ENCODE results near the gene FBXW4. TPM values are rescaled to one million over a fixed set of nuclear protein-coding genes. Genes with fewer than 3 reads are reported as not detected.

FBXW4 gene
- total RNA-seq, 2 experiments from 2014 or later, result 43.1 to 60.9 TPM

DNA sequence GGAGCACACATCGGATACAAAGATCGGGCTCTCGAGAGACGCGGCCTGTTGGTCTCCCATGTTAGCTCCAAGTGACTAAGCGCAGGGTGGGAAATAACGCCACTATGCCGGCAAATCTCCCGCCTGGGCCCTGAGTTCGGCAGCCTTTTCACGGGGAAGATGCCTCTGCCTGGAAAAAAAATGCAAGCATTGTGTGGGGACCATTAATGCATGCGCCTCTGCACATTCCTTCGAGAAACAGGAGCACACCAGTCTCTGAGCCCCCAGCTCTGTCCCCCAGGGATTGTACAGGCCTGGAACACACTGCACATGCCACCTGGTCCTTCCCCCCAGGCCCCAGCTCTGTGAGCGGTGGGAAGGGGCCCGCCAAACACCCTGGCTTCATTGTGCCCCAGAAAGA, 44.1 kb downstream of the FBXW4 start:
- DNase-seq (ENCODE audit: low spot score), result no peak
- POLR2A ChIA-PET, result no interaction called here
- H3K4me2 ChIP-seq (ENCODE audit: low read length), result no peak overlapping the region
- H3K4me1 ChIP-seq (ENCODE audit: insufficient read depth, low read length, poor library complexity, severe bottlenecking), result no peaks in the 10 kb centered on the region
- CTCF ChIA-PET (ENCODE audit: unreplicated experiment), result no interaction called here
- BruUV-seq (replicated peaks), result no TSS peak
- no peaks in the 10 kb centered on the region for H3K79me2 ChIP-seq (ENCODE audit: insufficient read depth, low read depth, low read length)
- H4K20me1 ChIP-seq (ENCODE audit: insufficient read depth, low read length), result no peaks in the 10 kb centered on the region
- TF ChIP-seq, protein P1, sequence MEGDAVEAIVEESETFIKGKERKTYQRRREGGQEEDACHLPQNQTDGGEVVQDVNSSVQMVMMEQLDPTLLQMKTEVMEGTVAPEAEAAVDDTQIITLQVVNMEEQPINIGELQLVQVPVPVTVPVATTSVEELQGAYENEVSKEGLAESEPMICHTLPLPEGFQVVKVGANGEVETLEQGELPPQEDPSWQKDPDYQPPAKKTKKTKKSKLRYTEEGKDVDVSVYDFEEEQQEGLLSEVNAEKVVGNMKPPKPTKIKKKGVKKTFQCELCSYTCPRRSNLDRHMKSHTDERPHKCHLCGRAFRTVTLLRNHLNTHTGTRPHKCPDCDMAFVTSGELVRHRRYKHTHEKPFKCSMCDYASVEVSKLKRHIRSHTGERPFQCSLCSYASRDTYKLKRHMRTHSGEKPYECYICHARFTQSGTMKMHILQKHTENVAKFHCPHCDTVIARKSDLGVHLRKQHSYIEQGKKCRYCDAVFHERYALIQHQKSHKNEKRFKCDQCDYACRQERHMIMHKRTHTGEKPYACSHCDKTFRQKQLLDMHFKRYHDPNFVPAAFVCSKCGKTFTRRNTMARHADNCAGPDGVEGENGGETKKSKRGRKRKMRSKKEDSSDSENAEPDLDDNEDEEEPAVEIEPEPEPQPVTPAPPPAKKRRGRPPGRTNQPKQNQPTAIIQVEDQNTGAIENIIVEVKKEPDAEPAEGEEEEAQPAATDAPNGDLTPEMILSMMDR (conservative IDR thresholded peaks at IDR 0.05; ENCODE audit: low read length), result no peak
- TF ChIP-seq EZH2phosphoT487 (IDR thresholded peaks at IDR 0.05; ENCODE audit: borderline replicate concordance, low read depth, low read length), result no peak
- no peak overlapping the region for H2AFZ ChIP-seq (ENCODE audit: low read length)
- H3K36me3 ChIP-seq (ENCODE audit: insufficient read depth, low read length), result peaks cover 33% of the 10 kb centered on the region
- no peaks in the 10 kb centered on the region for H3K9me3 ChIP-seq (ENCODE audit: low read length)
- no peak overlapping the region for H3K4me3 ChIP-seq (ENCODE audit: low read depth, low read length, poor library complexity, severe bottlenecking)
- H3K27ac ChIP-seq (ENCODE audit: low read depth, low read length, poor library complexity, severe bottlenecking), result no peak overlapping the region
- no peaks in the 10 kb centered on the region for H3K9me2 ChIP-seq (ENCODE audit: insufficient read depth, low read length)
- intact Hi-C loops (cut with micrococcal nuclease; ENCODE audit: unreplicated experiment), result no loop called here

DNA sequence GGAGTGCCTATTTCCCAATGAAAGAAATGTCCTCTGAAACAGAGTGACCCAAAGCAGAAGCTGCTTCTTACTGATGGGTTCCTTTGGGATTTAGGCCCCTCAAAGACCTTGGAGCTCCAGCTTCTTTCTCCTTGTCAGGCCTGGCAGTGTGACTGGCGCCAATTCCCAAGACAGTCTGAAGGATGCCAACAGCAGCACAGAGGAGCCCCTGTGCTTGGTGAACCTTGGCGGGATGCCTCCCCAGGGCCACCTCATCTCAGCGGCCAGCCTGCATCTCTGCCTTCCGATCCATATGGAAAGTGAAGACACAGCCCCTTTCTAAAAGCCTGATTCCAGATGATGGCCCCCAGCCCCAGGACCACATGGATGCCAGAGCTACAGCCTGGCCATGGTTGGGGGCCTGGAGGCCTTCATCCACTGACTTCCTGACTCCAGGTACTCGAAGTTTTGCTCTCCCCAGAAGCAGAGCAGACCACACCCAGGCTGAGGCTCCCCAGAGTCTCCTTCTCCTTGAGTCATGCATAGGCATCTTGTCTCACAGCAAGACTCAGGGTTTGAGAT, 45.4 kb downstream of the FBXW4 start:
- no peak for DNase-seq (ENCODE audit: low spot score)
- Histone ChIP-seq H3K79me2 (ENCODE audit: insufficient read depth, low read depth, low read length) (no peaks in the 10 kb centered on the region), H3K36me3 (ENCODE audit: insufficient read depth, low read length) (peaks cover 24% of the 10 kb centered on the region; the same call in 1 of the 2 replicates), H3K4me3 (ENCODE audit: low read depth, low read length, poor library complexity, severe bottlenecking) (no peak overlapping the region), H3K4me2 (ENCODE audit: low read length) (no peak overlapping the region), H3K27ac (ENCODE audit: low read depth, low read length, poor library complexity, severe bottlenecking) (no peak overlapping the region), H3K4me1 (ENCODE audit: insufficient read depth, low read length, poor library complexity, severe bottlenecking) (no peaks in the 10 kb centered on the region), H2AFZ (ENCODE audit: low read length) (no peak overlapping the region), H3K9me2 (ENCODE audit: insufficient read depth, low read length) (no peaks in the 10 kb centered on the region), H3K9me3 (ENCODE audit: low read length) (no peaks in the 10 kb centered on the region), H4K20me1 (ENCODE audit: insufficient read depth, low read length) (no peaks in the 10 kb centered on the region)
- intact Hi-C loops (cut with micrococcal nuclease; ENCODE audit: unreplicated experiment), result no loop called here
- TF ChIP-seq, protein P1 (conservative IDR thresholded peaks at IDR 0.05; ENCODE audit: low read length), result no peak
- TF ChIP-seq EZH2phosphoT487 (IDR thresholded peaks at IDR 0.05; ENCODE audit: borderline replicate concordance, low read depth, low read length), result no peak
- no TSS peak for BruUV-seq (replicated peaks)
- CTCF ChIA-PET (ENCODE audit: unreplicated experiment), result interaction anchor here (0.6 kb wide), 1 partner anchor 579 kb away, joined by 3 read pairs; no protein-coding TSS in a partner anchor
- POLR2A ChIA-PET, result no interaction called here

DNA sequence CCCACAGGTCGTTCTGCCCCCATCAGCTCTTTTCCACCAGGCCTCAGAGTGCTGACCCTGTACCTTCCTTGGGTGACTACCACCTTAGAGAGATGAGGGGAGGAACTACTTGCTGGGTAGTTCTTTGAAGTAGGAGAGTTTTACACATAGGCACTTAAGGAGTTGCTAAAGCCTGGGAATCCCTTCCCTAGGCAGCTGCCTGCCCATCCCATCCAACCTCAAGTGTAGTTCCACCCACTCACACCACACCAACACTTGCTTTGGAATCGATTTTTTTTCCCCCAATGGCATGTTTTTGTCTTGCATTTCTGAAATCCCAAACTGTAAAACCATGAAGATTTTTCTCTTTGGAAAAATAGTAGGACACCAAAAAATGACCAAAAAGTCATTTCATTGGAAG, 47.7 kb downstream of the FBXW4 start:
- no peak for TF ChIP-seq EZH2phosphoT487 (IDR thresholded peaks at IDR 0.05; ENCODE audit: borderline replicate concordance, low read depth, low read length)
- TF ChIP-seq, protein P1 (conservative IDR thresholded peaks at IDR 0.05; ENCODE audit: low read length), result no peak
- no peaks in the 10 kb centered on the region for H4K20me1 ChIP-seq (ENCODE audit: insufficient read depth, low read length)
- intact Hi-C loops (cut with micrococcal nuclease; ENCODE audit: unreplicated experiment), result no loop called here
- H2AFZ ChIP-seq (ENCODE audit: low read length), result no peak overlapping the region
- no peaks in the 10 kb centered on the region for H3K4me1 ChIP-seq (ENCODE audit: insufficient read depth, low read length, poor library complexity, severe bottlenecking)
- H3K4me2 ChIP-seq (ENCODE audit: low read length), result no peak overlapping the region
- no TSS peak for BruUV-seq (replicated peaks)
- CTCF ChIA-PET (ENCODE audit: unreplicated experiment), result no interaction called here
- POLR2A ChIA-PET, result no interaction called here
- no peak overlapping the region for H3K4me3 ChIP-seq (ENCODE audit: low read depth, low read length, poor library complexity, severe bottlenecking)
- H3K9me3 ChIP-seq (ENCODE audit: low read length), result no peaks in the 10 kb centered on the region
- H3K9me2 ChIP-seq (ENCODE audit: insufficient read depth, low read length), result no peaks in the 10 kb centered on the region
- no peak overlapping the region for H3K27ac ChIP-seq (ENCODE audit: low read depth, low read length, poor library complexity, severe bottlenecking)
- no peaks in the 10 kb centered on the region for H3K79me2 ChIP-seq (ENCODE audit: insufficient read depth, low read depth, low read length)
- peaks cover 19% of the 10 kb centered on the region; the same call in 1 of the 2 replicates for H3K36me3 ChIP-seq (ENCODE audit: insufficient read depth, low read length)
- DNase-seq (ENCODE audit: low spot score), result no peak
